GDM1 (cell line): ENCODE data around the gene PXDN.

Experiments used
- DNase-seq: peaks from one replicate; lab custom pipeline; 2025; lab: John Stamatoyannopoulos, UW

Gene PXDN

GRCh38 chr2:1649103-1650084, 94.9 kb downstream of the PXDN start:
- DNase-seq = no peak

GRCh38 chr2:1648241-1649102, 95.8 kb downstream of the PXDN start:
- no peak for DNase-seq

DNA sequence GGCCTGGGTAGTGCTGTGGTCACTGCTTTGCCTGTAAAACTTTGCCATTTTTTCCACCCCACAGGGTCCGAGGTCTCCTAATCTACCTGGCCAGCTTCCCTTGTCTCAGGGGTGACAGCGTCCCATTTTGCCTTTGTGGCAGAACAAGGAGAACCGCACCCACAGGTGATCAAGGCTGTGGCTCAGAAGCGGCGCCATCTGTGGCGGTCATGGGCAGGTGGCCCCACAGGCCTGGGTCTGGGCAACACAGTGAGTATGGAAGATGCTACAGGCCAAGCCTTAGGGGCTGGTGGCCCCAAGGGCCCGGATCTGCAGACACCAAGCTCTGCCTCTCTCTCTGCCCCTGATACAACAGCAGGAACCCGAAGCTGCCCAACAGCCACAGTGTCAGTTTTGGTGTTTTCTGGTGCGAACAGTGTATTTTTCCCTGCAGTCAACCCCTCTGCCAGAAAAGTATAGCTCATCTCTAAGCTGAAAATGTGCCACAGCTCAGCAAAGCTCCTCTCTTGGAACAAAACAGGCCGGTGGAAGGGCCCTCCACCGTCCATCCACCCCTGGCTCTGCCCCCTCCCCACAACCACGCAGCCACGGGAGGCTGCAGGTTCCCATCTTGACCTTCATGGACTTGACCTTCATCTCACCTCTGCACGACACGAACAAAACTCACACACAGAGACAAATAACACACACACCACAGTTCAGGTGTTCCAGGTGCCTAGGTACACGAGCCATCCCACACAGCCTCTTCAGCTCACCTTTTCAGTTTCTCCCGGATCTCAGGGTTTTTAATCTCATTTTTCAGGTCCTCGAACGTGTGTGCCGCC, 96.7 kb downstream of the PXDN start:
- no peak for DNase-seq

DNA sequence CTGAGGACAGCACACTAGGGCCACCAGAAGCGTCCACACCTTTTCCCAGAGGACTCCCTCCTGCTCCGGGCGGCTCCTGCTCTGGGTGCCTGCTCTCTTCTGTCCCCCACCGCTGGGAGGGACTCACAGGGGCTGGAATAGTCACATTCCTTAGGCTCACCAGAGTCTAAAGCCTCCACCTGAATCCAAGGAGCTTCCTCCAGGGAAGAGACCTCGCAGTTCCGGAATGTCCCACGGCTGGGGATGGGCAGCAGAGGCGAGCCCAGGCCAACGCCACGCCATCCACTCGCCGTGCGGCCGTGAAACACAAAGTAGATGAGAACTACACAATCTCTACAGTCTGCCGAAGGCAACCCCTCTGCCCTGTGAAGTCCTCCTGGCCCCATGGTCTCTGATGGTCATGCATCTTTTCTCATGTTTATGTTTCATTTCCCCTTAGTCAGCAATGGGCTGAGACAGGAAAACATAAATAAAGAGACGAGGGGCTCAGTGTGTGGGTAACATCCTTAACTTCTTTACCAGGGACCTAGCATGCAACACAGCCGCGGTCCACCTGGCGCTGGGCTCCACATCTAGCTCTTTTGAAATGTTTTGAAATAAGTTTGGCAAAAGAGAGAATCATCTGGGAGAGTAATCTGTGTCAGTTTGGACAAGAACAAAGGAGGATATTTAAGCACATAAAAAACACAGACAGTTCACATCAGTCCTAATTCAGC, 98.4 kb downstream of the PXDN start:
- no peak for DNase-seq

GRCh38 chr2:1644427-1644826, 99.9 kb downstream of the PXDN start:
- no peak for DNase-seq

DNA sequence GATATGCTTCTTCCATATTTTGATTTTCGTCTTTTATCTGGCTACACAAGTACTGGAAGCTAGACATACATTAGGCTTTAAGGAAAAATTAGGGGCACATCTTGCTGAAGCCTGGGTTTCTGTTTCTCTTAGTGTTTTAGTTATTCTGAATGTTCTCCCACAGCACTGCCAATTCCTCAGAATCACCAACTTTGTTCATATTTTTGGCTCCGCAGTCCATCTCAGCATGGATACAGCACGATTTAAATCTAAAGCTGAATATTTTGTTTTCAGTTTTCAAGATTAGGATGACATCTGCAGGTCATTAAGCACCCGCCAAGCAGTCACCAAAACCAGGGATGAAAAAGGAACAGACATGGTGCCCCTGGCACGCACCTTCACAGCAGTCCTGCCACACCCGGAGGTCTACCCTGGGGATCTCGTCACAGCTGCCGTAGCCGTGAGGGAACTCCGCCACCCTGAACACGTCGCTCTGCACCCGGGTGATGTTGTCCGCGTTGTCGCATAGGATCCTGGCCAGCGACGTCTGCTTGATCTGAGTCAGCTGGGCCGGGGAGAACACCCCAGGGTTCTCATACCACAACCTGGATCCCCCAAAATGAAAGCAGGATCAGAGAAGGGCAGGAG, 101.2 kb downstream of the PXDN start:
- no peak for DNase-seq

- DNase-seq = no peak
Observed at GRCh38 chr2:1642066-1642861, 102.1 kb downstream of the PXDN start.

DNA sequence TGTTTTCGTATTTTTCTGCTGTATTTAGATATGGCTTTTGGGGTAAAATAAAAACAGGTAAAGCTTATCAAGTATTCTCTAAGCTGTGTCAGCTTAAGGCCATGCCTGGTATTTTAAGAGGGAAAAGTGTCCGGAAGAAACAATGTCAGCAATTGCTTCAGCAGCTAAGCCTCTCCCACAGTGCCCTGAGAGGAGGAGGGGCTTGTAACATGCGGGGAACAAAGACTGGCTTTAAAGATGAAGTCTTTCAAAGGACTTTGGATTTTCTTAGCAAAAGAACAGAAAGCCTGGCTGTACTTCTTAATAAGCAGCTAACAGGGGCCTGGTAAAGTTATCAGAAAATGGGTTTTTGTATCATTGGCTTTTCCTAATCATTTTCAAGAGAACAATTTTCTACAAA, 102.8 kb downstream of the PXDN start:
- no peak for DNase-seq

GRCh38 chr2:1640301-1641135, 103.8 kb downstream of the PXDN start:
- no peak for DNase-seq

- DNase-seq = no peak
Observed at GRCh38 chr2:1639086-1639858, 105.0 kb downstream of the PXDN start.

- DNase-seq = no peak
Observed at GRCh38 chr2:1638281-1638860, 105.9 kb downstream of the PXDN start.

- DNase-seq = no peak
Observed at GRCh38 chr2:1636791-1637415, 107.4 kb downstream of the PXDN start.

- no peak for DNase-seq
Observed at GRCh38 chr2:1635823-1636222, 108.5 kb downstream of the PXDN start.

DNA sequence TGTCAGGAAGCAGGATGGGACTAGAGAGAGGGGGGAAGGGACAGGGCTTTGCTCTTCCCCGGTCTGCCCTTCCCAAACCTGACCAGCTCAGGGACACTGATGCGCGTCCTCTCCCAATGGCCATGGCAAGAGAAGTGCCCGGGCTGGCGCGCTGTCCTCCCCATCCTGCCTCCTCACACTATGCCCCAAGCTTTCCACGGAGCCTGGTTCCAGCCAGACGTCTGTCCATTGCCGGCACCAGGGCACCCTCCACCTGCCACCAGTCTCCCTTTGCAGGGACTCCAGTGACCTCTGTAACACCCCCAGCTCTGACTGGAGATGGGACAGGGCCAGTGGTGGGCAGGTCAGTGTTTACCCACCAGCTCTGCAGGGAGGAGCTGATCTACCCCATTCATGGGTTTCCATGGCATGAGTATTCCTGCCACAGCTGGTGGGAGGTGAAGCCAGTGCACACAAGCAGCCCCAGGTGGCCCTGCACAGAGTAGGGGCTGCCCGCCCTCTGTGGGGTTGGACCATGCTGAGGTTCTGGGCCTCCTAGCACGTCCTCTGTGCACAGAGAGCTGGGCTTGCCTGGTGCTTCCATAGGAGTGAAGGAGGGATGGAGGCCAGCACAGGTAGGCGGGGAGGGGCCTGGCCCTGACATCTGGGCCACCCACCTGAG, 109.5 kb downstream of the PXDN start:
- DNase-seq = no peak

- DNase-seq = no peak
Observed at GRCh38 chr2:1633936-1634587, 110.3 kb downstream of the PXDN start.

GRCh38 chr2:1633092-1633671, 111.1 kb downstream of the PXDN start:
- DNase-seq = no peak
